Measurements from ENCODE around the gene PAPSS1. TPM values are rescaled to one million over a fixed set of nuclear protein-coding genes. Genes with fewer than 3 reads are reported as not detected.

The PAPSS1 gene
- total RNA-seq, 1 donor from 2014 or later = 140 TPM

GRCh38 chr4:107619731-107620130, 100.3 kb downstream of the PAPSS1 start:
- Histone ChIP-seq H3K4me1 (no peaks in the 10 kb centered on the region), H3K9ac (no peak overlapping the region), H2AFZ (replicated peaks) (no peak overlapping the region), H3K27me3 (no peaks in the 10 kb centered on the region), H3K4me3 (no peak overlapping the region), H3F3A (ENCODE audit: low read depth) (no peaks in the 10 kb centered on the region), H3K9me3 (ENCODE audit: low read depth) (no peaks in the 10 kb centered on the region), H4K20me1 (ENCODE audit: low read depth) (no peaks in the 10 kb centered on the region), H3K4me2 (no peak overlapping the region), H3K36me3 (peaks cover 10% of the 10 kb centered on the region), H3K27ac (no peak overlapping the region), H3K79me2 (ENCODE audit: low read depth) (no peaks in the 10 kb centered on the region)
- Mint-ChIP-seq H3K9me3 (peaks cover 9% of the 10 kb centered on the region), H3K4me1 (no peaks in the 10 kb centered on the region), H3K27ac (no peak overlapping the region), H3K27me3 (ENCODE audit: insufficient read depth, low read depth) (no peaks in the 10 kb centered on the region), H3K4me3 (no peak overlapping the region), H3K36me3 (peaks cover 26% of the 10 kb centered on the region)
- TF ChIP-seq EZH2 (IDR thresholded peaks at IDR 0.05) (no peak), CTCF (IDR thresholded peaks at IDR 0.05) (no peak), EZH2phosphoT487 (IDR thresholded peaks at IDR 0.05) (no peak)
- no peak for DNase-seq (ENCODE audit: low spot score)

GRCh38 chr4:107619066-107619465, 101.0 kb downstream of the PAPSS1 start:
- Mint-ChIP-seq H3K4me3 (no peak overlapping the region), H3K27me3 (ENCODE audit: insufficient read depth, low read depth) (no peaks in the 10 kb centered on the region), H3K27ac (no peak overlapping the region), H3K4me1 (no peaks in the 10 kb centered on the region), H3K9me3 (peaks cover 9% of the 10 kb centered on the region), H3K36me3 (peaks cover 26% of the 10 kb centered on the region)
- Histone ChIP-seq H2AFZ (replicated peaks) (no peak overlapping the region), H3K79me2 (ENCODE audit: low read depth) (no peaks in the 10 kb centered on the region), H3K27ac (no peak overlapping the region), H3K4me3 (no peak overlapping the region), H3K4me1 (no peaks in the 10 kb centered on the region), H3F3A (ENCODE audit: low read depth) (no peaks in the 10 kb centered on the region), H4K20me1 (ENCODE audit: low read depth) (no peaks in the 10 kb centered on the region), H3K9me3 (ENCODE audit: low read depth) (no peaks in the 10 kb centered on the region), H3K9ac (no peak overlapping the region), H3K27me3 (no peaks in the 10 kb centered on the region), H3K4me2 (no peak overlapping the region), H3K36me3 (peaks cover 5% of the 10 kb centered on the region)
- TF ChIP-seq CTCF (IDR thresholded peaks at IDR 0.05) (no peak), EZH2 (IDR thresholded peaks at IDR 0.05) (no peak), EZH2phosphoT487 (IDR thresholded peaks at IDR 0.05) (no peak)
- no peak for DNase-seq (ENCODE audit: low spot score)

GRCh38 chr4:107618656-107619055, 101.4 kb downstream of the PAPSS1 start:
- H3K27ac Mint-ChIP-seq = no peak overlapping the region
- no peaks in the 10 kb centered on the region for H3K79me2 ChIP-seq (ENCODE audit: low read depth)
- H3K4me1 ChIP-seq = no peaks in the 10 kb centered on the region
- no peak overlapping the region for H2AFZ ChIP-seq (replicated peaks)
- peaks cover 6% of the 10 kb centered on the region for H3K9me3 Mint-ChIP-seq
- H3K9me3 ChIP-seq (ENCODE audit: low read depth) = no peaks in the 10 kb centered on the region
- H3K9ac ChIP-seq = no peak overlapping the region
- no peak overlapping the region for H3K4me3 Mint-ChIP-seq
- no peak for DNase-seq (ENCODE audit: low spot score)
- peaks cover 5% of the 10 kb centered on the region for H3K36me3 ChIP-seq
- no peaks in the 10 kb centered on the region for H3F3A ChIP-seq (ENCODE audit: low read depth)
- no peaks in the 10 kb centered on the region for H3K4me1 Mint-ChIP-seq
- no peaks in the 10 kb centered on the region for H3K27me3 Mint-ChIP-seq (ENCODE audit: insufficient read depth, low read depth)
- H3K36me3 Mint-ChIP-seq = peaks cover 22% of the 10 kb centered on the region
- H3K4me2 ChIP-seq = no peak overlapping the region
- H3K4me3 ChIP-seq = no peak overlapping the region
- no peak overlapping the region for H3K27ac ChIP-seq
- no peak for TF ChIP-seq EZH2 (IDR thresholded peaks at IDR 0.05)
- TF ChIP-seq CTCF (IDR thresholded peaks at IDR 0.05) = no peak
- TF ChIP-seq EZH2phosphoT487 (IDR thresholded peaks at IDR 0.05) = no peak
- H4K20me1 ChIP-seq (ENCODE audit: low read depth) = no peaks in the 10 kb centered on the region
- H3K27me3 ChIP-seq = no peaks in the 10 kb centered on the region

Data from neural progenitor cell (in vitro differentiated cells).